DND-41 (cell line): ENCODE measurements around the gene MOB3C.

Experiments used
- EZH2 ChIP-seq: IDR thresholded peaks from 3 replicates; pipeline ENCODE4 v1.6.1; 2012; ENCODE audit warnings: borderline replicate concordance, low read depth, mild to moderate bottlenecking, moderate library complexity, low read length, inconsistent platforms; ENCODE audit not compliant: severe bottlenecking
- TF ChIP-seq, protein P1 (sequence below): IDR thresholded peaks from 2 replicates; pipeline ENCODE4 v1.5.1; 2012; ENCODE audit warnings: borderline replicate concordance, low read length, moderate library complexity, mild to moderate bottlenecking; ENCODE audit not compliant: poor library complexity, severe bottlenecking; ENCODE audit errors: extremely low read depth

DNA sequence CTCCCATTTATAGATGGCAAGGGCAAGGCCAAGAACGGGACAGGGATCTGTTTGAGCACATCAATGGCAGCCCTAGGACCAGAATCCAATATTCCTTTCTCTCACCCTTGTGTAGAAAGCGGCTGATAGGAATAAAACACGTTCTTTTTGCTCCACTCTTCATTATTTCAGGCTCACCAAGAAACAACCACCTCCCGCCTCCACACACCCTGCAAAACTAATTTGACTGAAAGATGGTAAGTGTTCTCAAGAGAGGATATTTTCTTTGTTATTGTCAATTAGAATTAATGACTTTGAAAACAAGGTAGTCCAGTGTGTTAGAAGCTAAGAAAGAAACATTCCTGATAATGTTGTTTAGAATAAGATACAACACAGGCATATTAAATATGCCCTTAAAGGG lies 53.3 kb downstream of the MOB3C start:
- TF ChIP-seq, protein P1, sequence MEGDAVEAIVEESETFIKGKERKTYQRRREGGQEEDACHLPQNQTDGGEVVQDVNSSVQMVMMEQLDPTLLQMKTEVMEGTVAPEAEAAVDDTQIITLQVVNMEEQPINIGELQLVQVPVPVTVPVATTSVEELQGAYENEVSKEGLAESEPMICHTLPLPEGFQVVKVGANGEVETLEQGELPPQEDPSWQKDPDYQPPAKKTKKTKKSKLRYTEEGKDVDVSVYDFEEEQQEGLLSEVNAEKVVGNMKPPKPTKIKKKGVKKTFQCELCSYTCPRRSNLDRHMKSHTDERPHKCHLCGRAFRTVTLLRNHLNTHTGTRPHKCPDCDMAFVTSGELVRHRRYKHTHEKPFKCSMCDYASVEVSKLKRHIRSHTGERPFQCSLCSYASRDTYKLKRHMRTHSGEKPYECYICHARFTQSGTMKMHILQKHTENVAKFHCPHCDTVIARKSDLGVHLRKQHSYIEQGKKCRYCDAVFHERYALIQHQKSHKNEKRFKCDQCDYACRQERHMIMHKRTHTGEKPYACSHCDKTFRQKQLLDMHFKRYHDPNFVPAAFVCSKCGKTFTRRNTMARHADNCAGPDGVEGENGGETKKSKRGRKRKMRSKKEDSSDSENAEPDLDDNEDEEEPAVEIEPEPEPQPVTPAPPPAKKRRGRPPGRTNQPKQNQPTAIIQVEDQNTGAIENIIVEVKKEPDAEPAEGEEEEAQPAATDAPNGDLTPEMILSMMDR: no peak
- no peak for TF ChIP-seq EZH2
